Ammon's horn (tissue), 1 donor: ENCODE data around the gene NPIPB13.
"Not testable (repeated sequence)": the region's sequence is repeated elsewhere in the genome, so short reads cannot be mapped to it uniquely, and the experiment has no call there.

Source experiments
- DNase-seq: peaks from one replicate; pipeline ENCODE4 v3.0.0-alpha.2; 2016; ENCODE audit warnings: low spot score

Gene NPIPB13

GRCh38 chr16:30248379-30248778, at the start of gene NPIPB13:
NPIPB13 (minus strand) TSS chr16:30248479; CDS start chr16:30245573, 2,906 bp downstream.
- DNase-seq, result not testable (repeated sequence)

GRCh38 chr16:30282357-30282756, 34.1 kb upstream of the NPIPB13 start:
- not testable (repeated sequence) for DNase-seq

GRCh38 chr16:30278523-30278922, 30.2 kb upstream of the NPIPB13 start:
- not testable (repeated sequence) for DNase-seq

GRCh38 chr16:30217082-30217481, 31.2 kb downstream of the NPIPB13 start:
- not testable (repeated sequence) for DNase-seq

GRCh38 chr16:30211414-30211813, 36.9 kb downstream of the NPIPB13 start:
- not testable (repeated sequence) for DNase-seq

GRCh38 chr16:30209032-30209431, 39.2 kb downstream of the NPIPB13 start:
- DNase-seq, result not testable (repeated sequence)

GRCh38 chr16:30207063-30207704, 41.1 kb downstream of the NPIPB13 start:
- not testable (repeated sequence) for DNase-seq

GRCh38 chr16:30206252-30206651, 42.0 kb downstream of the NPIPB13 start:
- DNase-seq, result not testable (repeated sequence)

GRCh38 chr16:30205541-30206236, 42.6 kb downstream of the NPIPB13 start:
- not testable (repeated sequence) for DNase-seq

GRCh38 chr16:30199608-30200343, 48.5 kb downstream of the NPIPB13 start:
- DNase-seq, result not testable (repeated sequence)

GRCh38 chr16:30199049-30199448, 49.2 kb downstream of the NPIPB13 start, which contains the start of gene SULT1A3:
SULT1A3 (plus strand) TSS chr16:30199255; CDS start chr16:30200729, 1,474 bp downstream.
- DNase-seq, result not testable (repeated sequence)
